HG03103 (cell line): ENCODE results near the gene NR4A2.

ENCODE experiments used
- ATAC-seq: cut with Tn5 transposase; IDR thresholded peaks from one replicate; pipeline ENCODE4 v1.9.1; 2021; ENCODE audit warnings: low read depth; ENCODE audit not compliant: unreplicated experiment

Gene NR4A2

DNA sequence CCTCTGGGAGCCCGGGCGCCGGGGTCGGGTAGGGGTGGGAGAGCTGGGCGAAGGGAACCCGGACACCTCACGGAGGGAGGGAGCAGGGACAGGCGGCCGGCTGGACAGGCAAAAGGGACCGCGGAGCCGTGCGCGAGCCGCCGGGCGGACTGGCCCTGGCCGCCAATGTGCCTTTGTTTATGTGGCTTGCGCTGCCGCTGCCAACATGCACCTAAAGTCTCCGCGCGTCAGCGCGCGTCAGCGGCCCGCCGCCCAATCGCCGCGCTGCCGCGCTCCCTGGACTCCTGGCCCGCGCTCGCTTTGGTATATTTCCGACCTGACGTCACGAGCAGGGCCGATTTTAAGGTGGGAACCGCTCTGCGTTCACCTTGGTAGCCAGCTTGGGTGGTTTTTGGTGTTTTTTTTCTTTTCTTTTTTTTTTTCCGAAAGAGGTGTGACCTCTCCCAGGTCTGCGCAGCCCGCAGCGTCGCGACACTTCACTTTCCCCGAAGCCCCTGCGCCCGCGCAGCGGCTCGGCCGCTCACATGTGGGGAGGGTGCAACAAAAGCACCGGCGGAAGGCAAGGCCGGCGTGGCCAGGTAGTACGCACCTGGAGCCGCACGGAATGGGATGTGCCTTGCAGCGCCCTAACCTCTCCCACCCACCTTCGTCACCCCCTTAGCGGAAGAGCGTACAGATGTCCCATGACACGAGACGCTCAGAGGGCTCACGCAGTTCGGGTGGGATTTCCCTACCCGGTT is at the start of gene NR4A2:
TSS of gene NR4A2 (minus strand) at position 188 of the 740 bp plus-strand sequence. CDS start 2,535 bp downstream, outside the sequence.
- ATAC-seq: peak; percentile 60

DNA sequence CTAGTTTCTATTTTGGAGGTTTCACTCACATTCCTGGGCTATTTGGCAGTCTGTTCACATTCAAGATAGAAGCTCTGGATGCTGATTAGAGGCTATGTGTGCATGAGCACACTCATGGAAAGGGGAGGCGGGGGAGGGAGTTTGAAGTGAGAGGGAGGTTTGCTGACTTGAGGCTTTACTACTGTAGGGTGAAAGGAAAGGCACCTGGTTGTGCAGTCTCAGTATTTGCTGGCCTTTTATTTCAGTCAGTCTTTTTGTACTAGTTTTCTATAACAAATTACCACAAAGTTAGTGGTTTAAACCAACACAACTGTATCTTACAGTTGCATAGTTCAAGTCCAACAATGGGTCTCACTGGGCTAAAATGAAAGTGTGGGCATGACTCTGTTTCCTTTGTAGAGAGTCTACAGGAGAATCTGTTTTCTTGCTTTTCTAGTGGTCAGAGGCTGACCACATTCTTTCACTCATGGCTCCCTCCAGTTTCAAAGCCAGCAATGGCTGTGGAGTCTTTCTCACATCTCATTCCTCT is 47.7 kb upstream of the NR4A2 start:
- peak; percentile 84 for ATAC-seq

- ATAC-seq: no peak
Observed at GRCh38 chr2:156379714-156380113, 47.2 kb upstream of the NR4A2 start.

- ATAC-seq: peak; percentile 37
Observed at GRCh38 chr2:156379071-156379470, 46.5 kb upstream of the NR4A2 start.

DNA sequence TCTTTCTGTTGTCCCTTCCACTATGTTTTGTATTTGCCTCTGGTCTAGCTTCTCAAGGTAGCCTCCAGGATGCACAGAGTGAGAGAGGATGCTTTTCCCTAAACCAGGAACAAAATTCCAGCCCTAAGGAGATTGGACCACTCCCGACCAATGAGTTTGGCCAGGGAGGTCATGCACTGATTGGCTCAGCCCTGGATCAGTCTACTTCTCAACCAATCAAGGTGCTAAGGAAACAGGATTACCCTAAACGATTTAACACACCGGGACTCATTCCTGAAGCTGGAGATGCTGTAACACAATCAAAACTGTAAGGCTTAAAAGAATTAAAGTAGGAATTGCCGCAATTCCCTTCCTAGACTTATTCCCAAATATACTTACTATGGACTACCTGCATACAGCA is 34.2 kb upstream of the NR4A2 start:
- ATAC-seq: no peak

GRCh38 chr2:156363141-156363540 is 30.6 kb upstream of the NR4A2 start:
- no peak for ATAC-seq

DNA sequence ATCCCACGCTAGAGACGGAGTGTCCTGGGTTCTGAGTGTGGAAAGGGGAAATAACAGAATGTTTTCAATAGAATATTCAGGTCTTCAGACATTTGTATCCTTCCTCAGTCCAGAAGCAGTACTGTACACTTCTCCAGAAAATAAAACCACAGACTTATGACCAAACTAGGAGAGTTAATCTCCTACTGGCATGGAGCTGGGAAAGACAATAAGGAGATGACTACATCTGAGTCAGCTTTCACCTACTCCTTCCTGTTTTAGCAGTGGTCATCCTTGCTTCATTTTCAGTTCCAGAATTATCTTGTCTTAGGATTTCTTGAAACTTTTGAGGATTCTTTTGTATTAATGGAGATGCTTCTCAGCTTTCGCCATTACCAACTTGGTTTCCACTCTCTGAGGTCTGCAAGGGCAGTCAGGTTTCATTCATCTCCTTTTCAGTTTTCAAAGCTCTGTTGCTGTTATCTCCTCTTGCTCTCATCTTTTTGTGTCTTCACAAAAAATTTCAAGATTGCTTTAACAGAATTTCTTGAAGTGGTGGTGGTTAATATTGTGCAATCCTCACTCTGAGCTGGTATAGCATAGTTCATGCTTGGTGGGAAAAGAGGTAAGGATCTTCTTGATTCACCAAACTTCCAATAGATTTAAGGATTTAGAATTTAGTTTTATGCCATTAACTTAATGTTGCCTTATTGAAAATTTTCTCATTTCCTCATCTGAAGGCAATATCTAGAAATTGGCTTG is 23.7 kb upstream of the NR4A2 start:
- no peak for ATAC-seq

DNA sequence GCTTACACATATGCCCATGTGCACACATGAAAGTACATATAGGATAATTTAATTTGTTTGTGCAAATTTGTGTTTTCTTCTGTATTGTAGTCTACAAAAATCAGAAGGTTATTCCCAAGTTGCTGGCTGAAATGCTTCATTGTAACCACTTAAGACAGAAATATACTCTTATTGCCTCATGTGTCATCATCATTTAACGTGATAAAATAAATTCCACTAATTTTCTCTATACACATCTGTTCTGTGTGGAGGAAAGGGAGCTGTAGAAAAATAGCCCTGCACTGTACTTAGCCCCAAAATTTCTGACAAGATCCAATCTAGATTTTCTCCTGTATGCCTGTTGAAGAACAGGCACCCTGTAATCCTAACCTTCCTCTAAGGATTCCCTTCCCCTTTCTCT is 20.4 kb upstream of the NR4A2 start:
- ATAC-seq: no peak

- no peak for ATAC-seq
Observed at GRCh38 chr2:156350374-156351142, 18.0 kb upstream of the NR4A2 start.

DNA sequence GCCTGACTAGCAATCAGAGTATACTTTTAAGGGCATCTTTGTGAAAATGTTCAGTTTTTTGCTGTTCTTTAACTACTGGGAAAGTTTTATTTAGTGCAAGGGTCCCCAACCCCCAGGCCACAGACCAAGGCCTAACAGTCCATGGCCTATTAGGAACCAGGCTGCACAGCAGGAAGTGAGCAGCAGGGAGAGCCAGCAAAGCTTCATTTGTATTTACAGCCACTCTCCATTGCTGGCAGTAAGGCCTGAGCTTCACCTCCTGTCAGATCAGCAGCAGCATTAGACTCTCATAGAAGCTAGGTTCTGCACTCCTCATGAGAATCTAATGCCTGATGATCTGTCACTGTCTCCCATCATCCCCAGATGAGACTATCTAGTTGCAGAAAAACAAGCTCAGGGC is 17.1 kb upstream of the NR4A2 start:
- no peak for ATAC-seq

GRCh38 chr2:156349161-156349560 is 16.6 kb upstream of the NR4A2 start:
- no peak for ATAC-seq

- no peak for ATAC-seq
Observed at GRCh38 chr2:156347431-156347830, 14.9 kb upstream of the NR4A2 start.

GRCh38 chr2:156346731-156347130 is 14.2 kb upstream of the NR4A2 start:
- ATAC-seq: no peak

GRCh38 chr2:156345582-156345981 is 13.1 kb upstream of the NR4A2 start:
- no peak for ATAC-seq

- no peak for ATAC-seq
Observed at GRCh38 chr2:156343940-156344301, 11.4 kb upstream of the NR4A2 start.

DNA sequence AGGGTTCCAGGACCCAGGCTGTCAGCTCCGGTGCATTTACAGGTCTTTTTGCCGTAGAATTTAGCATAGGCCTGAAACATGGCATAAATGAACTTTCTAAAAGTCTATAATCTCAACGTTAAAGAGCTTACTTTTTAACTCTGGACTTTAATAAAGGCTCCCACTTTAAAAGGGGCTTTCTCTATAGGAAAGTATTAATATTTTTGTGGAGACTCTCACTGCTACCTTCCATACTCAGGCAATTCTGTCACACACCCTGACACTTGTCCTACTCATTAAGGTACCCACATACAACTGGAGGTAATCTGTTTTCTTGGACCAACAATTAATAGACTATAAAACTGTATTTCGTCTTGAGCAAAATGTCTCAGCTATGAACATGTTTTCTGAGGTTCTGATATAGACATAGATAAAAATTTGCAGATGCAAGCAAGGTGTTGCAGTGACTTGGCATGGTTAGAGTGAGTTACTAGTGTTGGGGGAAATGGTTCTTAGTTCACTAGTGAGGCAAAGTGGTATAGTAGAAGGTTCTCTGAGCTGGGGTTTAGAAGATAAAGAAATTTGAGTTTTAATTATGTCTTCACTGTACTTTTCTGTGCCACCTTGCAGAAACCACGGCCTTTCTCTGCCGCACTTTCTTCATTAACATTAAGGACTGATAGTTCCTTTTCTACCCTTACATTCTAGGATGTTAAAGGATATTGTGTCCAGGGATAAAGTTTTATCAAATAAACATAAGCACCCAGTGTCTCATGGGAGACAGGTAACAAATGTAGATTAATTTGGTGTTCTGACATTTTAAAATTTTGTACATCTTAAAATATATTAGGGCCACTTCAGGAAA is 10.8 kb upstream of the NR4A2 start:
- ATAC-seq: no peak

GRCh38 chr2:156342254-156343095 is 10.0 kb upstream of the NR4A2 start:
- ATAC-seq: peak; percentile 44

DNA sequence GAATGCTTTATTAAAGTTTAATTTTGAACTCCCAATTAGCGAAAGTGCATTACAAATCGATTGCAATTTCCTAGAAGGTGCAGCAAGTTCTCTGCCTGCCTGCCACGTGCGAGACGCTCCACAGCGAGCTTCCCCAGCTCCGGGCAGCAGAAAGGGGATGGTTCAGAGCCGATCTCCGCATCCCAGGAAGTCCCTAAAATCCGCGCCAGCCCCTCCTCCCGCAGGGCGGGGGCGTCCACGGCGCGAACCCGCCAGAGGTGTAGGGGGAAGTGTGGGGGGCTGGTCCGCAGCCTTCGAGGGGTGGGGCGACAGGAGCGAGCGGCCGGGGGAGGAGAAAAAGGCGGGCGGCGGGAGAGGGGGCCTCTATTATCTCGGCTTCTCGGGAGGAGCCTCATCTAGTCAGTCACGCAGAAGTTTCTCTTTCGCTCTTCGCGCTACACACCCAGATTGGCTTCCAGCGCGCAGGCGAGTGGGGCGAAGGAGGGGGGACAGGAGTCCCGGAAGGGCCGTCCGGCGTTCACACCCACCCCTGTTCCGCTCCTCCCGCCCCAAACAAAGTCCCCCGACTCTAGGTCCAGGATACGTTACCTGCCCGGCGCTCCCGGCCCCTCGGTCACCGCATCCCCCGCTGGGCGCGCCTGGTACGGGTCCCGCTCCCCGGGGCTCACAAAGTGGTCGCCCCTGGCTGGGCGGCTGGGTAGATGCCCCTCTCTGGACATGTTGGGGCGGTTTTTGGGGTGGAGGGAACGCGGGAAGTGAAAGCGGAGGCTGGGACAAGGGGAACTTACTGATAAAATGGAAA is 9.1 kb upstream of the NR4A2 start:
- peak; percentile 80 for ATAC-seq
